NCI-H2171 treated with DMSO at 0.1 percent for 48 hours (cell line): ENCODE results near the gene EDDM3A.
"Not testable (repeated sequence)": the region's sequence is repeated elsewhere in the genome, so short reads cannot be mapped to it uniquely, and the experiment has no call there.

Source experiments
- DNase-seq: peaks from one replicate; lab custom pipeline; 2025; lab: John Stamatoyannopoulos, UW

The EDDM3A gene, protein sequence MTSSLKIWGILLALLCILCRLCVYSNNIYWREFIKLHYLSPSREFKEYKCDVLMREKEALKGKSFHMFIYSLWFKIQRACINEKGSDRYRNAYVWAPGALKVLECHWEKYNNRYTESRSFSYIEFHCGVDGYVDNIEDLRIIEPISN

DNA sequence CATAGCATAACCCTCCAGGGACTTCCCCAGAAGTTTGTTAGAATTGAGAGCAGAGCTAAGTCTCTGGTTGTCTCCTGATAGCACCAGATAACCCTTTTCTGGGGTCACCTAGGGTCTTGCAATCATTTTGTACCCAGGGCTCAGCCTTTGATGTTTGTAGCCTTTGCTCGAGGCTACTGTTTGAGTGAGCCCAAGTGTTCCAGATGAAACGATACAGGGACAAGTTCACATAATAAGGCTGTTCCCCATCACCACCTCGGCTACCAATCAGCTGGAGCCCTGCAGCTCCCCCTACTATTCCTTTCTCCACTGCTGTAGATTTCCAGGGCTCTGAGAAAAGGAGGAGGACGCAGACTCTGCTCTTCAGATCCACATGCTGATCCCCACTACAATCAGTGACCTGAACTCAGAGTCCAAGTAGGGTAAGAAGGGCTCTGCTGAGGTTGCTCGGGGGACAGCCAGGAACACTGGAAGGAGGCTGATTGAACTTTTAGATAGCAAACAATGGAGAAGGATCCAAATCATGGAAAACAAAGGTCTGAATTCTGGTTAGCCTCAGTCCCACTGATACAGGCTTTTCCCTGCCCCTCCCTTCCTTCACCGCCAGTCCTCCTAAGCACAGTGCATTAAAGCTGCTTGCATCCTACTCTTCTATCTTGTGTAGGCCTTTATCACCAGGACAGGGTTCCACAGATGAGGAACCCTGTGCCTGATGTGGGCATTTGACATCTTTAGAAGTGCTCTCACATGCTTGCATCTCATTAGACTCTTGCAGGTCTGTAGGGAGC lies at the start of gene EDDM3A:
Gene EDDM3A, plus strand, starts transcription at position 317 of the 788 bp plus-strand sequence. CDS start 1,694 bp downstream, outside the sequence.
- no peak for DNase-seq

DNA sequence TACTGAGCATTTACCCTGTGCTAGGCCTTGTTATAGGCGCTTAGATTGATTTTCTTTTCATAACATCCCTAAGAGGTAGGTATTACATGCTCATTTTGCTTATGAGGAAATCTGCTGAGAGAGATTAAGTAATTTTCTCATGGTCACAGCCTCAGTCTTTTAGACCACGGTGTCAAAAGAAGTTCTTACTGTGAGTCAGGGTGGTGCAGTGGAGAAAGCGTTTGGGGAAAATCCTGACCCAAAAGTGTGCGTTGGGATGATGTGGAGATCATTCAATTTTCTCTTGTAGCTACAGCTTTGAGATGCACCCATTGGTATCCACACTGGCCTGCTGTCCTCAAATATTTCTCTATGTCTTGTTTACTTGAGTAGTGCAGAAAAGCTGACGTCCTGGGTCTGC lies 48.9 kb upstream of the EDDM3A start:
- DNase-seq, result no peak

DNA sequence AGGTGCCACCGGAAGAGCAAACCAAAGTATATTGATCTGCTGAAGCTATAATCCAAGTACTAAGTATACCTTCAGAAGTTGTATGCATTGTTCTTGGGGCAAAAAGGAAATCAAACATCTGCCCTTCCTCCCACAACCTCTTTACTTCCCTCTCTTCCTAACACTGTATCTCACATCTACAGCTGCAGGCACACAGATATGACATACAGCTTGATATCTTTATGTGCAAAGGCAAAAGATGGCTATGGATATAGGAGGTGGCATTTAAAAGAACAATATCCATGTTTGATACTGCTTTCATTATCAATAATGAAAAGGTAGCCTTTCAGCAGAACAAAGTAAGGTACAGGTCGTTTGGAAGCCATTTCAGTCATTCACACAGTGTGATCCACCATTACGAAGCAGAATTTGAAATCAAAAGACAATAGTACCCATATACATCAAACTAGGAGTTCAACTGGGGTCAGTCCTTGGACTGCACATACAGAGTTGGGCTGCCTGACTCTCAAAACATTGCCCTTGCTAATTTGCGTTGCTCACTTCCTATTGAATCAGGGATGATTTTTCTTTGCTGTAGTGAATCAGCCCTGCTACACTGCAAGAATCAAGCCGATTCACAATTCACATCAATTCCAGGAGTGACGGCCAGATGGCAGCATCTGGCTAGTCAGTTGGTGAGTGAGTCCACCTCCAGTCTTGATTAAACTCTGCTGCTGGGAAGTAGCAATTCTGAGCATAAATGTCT lies 48.2 kb upstream of the EDDM3A start:
- peak; percentile 64 for DNase-seq

DNA sequence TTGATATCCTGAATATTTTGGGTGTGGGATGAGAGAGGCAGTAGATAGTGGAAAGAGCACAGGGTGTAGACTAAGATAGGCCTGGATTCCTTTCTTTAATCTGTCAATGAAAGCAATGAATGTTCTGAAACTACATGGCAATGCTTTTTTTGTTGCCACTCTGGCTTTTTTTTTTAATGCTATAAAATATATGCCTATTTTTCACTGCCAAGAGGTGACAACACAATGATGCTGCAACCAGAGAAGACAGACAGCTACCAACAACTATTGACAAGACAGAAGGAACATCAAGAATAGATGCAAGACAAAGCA lies 47.7 kb upstream of the EDDM3A start:
- DNase-seq, result no peak

DNA sequence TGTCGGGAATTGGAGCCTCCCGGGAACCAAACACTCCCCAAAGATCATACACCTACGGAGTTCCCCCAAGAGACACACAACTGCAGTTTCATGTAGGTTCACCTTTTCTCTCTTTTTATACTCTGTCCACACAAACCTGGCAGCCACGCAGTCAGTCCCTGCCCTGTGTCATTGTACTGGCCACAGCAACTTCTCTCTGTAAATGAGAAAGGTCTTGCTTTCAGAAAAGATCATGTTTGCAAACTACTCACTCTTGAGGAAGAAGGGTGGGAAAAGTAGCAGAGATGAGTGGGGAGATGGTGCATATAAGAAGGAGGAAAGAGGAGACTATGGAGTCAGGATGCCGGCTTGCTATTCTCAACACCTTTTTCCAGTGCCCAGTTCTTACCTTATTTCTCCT lies 46.8 kb upstream of the EDDM3A start:
- no peak for DNase-seq

DNA sequence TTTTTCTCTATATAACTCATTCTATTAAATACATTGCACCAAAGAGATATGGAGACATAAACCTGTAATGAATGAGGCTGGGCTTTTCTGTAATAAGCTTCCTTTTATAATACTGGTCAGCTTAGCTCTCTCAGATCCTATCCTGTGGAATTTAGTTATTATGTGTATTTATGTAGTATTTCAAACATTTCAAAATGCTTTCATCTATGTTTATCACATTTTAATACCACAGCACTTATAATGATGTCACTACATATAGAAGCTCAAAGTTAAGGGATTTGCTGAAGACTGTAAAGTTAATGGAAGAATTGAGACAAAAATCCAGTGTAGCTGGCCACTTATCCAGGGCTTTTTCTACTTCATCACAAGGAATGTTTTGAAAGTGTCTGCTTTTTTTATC lies 45.8 kb upstream of the EDDM3A start:
- no peak for DNase-seq

DNA sequence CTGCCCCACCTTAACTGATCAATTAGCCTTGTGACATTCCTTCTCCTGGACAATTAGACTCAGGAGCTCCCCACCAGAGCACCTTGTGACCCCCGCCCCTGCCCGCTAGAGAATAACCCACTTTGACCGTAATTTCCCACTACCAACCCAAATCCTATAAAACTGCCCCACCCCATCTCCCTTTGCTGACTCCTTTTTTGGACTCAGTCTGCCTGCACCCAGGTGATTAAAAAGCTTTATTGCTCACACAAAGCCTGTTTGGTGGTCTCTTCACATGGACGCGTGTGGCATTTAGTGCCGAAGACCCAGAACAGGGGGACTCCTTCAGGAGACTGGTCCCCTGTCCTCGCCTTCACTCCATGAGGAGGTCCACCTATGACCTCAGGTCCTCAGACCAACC lies 44.7 kb upstream of the EDDM3A start:
- not testable (repeated sequence) for DNase-seq

DNA sequence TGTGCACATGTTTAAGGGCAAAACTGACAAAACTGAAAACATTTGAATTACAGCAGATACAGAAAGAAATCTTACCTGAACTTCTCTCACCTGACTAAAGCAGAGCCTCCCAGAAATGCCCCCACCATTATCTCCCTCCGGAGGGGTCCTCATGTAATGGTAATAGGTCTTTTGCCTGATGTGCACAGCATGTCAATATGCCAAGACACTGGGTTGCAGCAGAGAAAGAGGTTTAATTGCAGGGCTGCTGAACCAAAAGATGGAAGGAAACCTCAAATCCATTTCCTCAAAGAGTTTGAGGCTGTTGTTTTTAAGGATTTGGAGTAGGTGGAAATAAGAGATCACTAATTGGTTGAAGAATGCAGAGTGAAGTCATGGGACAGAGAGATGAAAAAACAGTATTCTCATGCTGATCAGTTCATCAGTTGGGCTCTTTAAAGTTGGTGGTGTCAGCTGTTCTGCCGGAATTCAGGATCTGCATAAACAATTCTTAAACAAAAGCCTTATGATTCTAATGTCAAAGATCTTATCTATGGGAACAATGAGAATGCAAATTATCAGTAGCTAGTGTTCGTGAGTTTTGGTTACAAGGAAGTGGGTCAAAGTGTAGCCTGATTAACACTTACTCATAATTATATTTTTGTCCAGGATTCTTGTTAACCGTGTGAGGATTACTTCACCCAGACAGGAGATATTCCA lies 38.9 kb upstream of the EDDM3A start:
- DNase-seq, result no peak

DNA sequence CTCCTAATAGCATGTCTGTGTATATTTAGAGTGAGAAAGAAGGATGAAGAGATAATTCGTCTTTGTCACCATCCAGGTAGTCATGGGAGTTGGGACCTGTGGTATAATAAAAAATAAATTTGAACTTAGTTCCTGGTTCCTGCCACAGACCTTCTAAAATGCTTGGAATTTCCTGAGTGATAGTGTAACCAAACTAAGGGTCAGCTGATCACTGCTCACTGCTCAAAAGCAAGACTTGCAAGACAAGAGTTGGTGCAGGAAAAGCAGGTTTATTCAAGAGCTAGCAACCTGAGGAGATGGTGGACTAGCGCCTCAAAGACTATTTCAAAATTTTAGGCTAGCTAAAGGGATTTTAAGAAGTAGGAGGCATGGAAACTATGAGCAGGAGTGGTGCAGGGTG lies 38.1 kb upstream of the EDDM3A start:
- no peak for DNase-seq

DNA sequence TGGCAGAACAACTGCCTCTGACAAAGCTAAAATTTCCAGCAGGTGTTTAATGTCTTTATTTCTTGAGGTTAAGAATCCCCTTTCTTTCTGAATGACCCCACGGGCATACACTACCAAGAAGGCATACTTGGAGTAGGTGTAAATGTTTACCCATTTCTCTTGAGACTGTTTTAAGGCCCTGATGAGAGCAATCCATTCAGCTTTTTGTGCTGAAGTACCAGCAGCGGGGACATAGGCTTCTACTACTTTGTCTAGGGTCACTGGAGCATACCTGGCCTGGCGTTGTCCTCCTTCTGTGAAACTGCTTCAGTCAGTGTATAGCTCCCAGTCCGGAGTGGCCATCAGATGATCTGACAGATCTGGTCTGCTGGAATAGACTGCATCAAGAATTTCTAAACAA lies 34.4 kb upstream of the EDDM3A start:
- no peak for DNase-seq

DNA sequence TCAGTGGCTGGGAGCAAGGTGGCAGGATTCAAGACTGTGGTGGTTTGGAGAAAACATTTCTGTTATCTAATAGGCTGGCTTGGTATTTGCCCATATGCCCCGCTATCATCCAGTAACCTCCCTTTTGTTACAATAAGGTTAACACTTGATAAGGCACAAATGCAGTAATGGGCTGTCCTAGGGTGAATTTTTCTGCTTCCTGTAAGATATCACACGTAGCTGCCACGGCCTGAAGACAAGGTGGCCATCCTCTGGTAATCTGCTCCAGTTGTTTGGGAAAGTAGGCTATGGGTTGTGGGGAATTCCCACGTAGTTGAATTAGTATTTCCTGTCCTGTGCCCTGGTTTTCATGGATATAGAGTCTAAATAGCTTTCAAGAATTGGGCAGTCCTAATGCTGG lies 34.0 kb upstream of the EDDM3A start:
- DNase-seq, result no peak

DNA sequence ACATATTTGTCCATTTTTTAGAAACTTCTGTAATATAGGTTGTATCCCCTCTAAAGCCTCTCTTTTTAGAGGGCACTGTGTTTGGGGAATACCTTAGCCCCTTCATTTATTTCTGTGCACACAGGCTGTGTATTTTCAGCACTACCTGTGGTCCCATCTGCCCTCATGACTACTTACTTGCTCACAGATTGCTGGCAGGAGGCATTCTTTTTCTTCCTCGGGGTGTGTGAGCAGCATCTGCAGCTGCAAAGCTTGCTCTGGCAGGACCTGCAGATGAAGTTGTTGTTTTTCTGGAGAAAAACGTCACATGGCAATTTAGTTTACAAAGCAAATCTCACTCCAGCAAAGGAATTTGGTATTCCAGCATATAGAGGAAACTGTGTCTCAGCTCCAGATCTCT lies 32.8 kb upstream of the EDDM3A start:
- no peak for DNase-seq

DNA sequence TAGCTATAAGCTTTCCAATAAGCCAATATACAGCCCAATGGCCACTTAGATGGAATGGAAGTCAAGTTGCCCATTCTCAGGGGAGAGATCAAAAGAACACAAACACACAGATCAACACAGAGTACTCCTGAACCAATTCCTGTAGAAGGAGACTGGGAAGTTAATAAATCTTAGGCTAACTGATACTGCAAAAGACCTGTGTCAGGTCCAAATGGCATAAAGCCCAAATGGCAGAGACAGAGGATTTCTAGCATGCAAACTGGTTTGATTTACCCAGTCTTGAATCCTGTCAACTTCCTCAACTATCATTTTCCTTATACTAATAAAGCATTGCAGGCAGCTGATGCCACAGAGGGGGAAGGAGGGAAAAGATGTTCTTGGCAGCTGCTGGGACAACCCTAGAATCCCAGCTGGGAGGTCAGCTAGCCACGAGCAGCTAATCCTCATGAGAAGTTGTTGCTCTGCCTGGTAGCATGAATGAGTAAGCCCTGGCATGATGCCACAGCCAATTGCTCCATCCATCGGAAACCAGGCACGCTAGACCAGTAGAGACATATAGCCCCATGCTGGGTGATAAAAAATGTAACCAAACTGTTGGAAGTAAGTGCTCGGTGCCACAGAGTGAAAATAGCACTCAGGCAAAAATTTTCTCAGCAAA lies 31.0 kb upstream of the EDDM3A start:
- no peak for DNase-seq

DNA sequence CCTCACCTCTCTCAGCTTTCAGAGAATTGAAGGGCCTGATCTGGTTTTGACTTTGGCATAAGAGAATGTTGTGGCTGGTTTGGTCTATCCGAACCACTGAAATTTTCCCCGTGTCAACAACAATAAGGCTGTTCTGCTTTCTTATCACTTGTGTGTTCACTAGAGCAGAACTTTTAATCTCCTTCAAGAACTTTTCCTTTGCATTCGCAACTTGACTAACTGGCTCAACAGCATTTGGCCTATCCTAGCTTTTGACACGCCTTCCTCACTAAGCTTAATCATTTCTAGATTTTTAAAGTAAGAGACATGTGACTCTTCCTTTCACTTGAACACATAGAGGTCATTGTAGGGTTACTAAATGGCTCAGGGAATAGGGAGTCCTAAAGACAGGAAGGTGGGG lies 25.9 kb upstream of the EDDM3A start:
- no peak for DNase-seq

DNA sequence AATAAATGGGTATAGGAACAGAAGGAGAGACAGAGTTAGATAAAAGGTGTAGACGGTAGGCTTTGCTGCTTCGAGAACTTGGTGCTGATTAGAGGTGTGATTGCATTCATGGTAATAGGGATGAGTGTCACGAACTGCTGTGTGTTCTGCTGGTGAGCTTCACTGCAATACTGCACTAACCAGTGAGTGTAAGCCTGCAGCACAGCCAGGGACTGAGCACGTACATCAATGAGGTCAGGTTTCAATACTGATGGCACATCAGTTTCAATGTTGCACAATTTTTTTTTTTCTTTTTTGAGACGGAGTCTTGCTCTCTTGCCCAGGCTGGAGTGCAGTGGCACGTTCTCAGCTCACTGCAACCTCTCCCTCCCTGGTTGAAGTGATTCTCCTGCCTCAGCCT lies 24.9 kb upstream of the EDDM3A start:
- DNase-seq, result no peak

DNA sequence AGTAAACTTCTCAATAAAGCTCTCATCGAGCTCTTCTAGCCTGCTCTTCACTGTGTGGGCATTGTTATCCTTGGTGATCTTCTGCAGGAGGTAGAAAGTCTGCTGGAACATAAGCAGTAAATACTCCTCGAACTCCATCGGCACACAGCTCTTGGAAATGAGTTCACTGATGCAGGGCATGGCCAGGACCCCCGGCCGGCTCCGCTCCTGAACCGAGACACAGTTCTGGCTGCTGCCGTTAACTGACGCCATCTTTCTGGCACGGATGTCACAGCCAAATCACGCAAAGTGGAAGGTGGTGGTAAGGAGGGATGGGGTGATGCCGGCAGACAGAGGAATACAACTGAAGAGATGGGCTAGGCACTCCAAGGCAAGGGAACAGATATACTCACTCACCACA lies 23.7 kb upstream of the EDDM3A start:
- no peak for DNase-seq

DNA sequence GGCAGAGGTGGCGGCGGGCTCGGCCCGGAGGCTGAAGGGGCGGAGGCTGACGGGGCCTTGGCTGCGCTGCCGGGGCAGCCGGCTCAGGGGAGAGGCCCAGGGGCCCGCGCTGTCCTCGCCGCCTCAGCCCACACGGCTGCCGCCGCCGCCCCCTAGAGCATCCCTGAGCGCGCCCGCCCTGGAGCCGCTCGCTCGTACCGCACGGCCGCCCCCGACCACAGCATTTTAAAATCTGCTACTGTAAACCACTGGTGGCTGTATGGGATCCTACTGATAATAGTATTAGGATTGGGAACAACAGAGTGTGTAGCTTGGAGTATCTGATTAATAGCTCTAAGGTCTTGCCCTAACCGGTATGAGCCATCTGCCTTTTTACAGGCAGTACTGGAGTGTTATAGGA lies 22.2 kb upstream of the EDDM3A start:
- no peak for DNase-seq

DNA sequence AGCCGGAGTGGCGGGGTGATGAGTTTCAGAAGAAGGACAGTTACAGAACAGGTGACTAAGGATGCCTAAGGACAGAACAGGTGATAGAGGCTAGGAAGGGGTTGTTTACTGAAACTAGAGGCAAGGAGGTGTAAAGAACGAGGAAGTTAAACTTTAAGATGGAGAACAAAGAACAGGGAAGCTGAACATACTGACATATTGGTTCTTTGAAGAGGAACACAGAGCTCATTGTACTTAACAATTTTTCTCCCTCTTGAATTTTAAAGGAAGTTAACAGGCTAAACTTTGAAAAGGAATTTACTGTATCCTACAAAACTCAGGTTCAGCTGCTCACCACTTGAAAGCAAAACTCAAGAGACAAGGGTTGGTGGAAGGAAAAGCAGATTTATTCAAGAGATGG lies 19.6 kb upstream of the EDDM3A start:
- not testable (repeated sequence) for DNase-seq

DNA sequence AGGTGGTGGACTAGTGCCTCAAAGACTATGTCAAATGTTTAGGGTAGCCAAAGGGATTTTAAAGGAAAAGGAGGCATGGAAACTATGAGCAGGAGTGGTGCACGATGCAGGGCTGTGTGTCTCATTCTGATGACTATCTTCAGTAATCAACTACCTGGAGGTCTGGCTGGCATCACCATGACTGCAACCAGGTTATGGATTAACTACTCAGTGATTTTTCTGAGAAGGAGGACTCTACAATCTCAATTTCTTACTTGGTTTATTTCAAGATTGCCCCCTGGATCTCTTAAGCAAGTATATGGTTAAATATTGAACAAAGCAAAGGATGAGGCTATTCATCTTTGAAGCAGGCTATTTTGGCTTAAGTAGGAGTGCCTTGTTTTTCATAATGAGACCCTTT lies 19.2 kb upstream of the EDDM3A start:
- no peak for DNase-seq

DNA sequence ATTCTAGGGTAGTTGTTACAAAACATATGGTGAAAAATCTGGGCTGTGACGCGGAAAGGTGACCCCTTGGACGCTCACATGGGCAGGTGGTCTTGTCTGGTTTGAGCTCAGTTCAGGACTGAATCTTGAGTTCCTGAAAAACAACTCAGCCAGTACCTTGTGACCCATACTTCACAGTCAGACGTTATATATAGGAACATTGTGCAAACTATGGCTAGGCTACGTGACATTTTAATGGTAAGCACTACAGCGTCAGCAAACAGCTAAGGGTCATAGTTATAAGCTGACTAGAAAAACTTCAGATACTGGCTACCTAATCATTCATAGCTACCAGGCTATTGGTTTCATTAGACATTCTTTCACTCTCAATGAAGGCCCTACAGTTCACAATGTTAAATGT lies 14.8 kb upstream of the EDDM3A start:
- DNase-seq, result no peak

DNA sequence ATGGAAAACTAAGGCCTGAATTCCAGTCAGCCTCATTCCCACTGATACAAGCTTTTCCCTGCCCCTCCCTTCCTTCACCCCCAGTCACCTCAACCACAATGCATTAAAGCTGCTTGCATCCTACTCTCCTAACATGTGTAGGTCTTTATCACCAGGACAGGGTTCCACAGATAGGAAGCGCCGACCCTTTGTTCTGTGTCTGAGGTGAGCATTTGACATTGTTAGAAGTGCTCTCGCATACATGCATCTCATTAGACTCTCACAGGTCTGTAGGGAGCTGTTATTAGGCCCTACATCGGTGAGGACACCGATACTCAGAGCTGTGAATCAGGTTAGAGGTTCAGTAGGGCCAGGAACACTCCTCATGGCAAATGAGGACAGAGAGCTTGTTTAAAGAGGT lies 13.2 kb upstream of the EDDM3A start:
- DNase-seq, result no peak

DNA sequence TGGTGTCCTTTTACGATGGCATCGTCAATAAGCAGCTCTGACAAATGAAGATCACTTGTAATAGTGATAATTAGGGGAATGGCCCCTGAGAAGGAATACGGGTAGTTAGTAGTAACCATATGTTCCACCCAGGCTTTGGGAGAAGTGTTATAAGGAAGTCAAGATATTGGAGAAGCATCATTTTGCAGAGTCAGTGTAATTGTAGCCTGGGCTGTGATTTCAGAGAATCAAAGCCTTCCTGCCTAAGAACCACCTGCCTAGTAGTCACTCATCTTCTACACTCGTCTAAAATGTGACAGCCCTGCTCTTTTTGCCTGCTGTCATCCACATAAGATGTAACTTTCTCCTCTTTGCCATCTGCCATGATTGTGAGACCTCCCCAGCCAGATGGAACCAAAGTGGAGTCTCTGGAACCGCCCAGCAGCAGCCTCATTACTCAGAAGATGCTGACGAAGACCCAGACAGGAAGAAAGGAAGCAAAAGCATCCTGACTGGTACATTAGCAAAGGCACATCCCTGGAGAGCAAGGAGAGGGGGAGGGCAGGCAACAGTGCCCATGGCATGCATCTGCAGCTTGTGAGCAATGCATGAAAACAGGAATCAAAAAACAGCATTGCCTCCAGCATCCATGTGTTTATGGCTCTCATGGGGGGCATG lies 12.6 kb upstream of the EDDM3A start:
- no peak for DNase-seq
